ENCODE data around the gene NCKAP5L.

- TF ChIP-seq CTCF (IDR thresholded peaks at IDR 0.05; ENCODE audit: extremely low read depth in 1 of 2, insufficient read depth in 1 of 2, low read depth in 1 of 2, low read length in 2 of 2): no peak
- TF ChIP-seq POLR2A (IDR thresholded peaks at IDR 0.05; ENCODE audit: low read depth, low read length): no peak
- no peak for TF ChIP-seq POLR2AphosphoS5 (IDR thresholded peaks at IDR 0.05; ENCODE audit: insufficient read depth, low read depth, low read length)
- no peak for TF ChIP-seq EZH2 (IDR thresholded peaks at IDR 0.05; ENCODE audit: borderline replicate concordance, low read depth, low read length, severe bottlenecking)
- no peak for TF ChIP-seq MYC (IDR thresholded peaks at IDR 0.05; ENCODE audit: low read depth, low read length)
- TF ChIP-seq, protein P1, sequence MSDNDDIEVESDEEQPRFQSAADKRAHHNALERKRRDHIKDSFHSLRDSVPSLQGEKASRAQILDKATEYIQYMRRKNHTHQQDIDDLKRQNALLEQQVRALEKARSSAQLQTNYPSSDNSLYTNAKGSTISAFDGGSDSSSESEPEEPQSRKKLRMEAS (IDR thresholded peaks at IDR 0.05; ENCODE audit: insufficient read depth, insufficient read length): no peak
These were observed 79.4 kb downstream of the NCKAP5L start for GRCh38 chr12:49748800-49749199.
